Kidney epithelial cell (primary cell): ENCODE data around the gene NSG2. TPM values are rescaled to one million over a fixed set of nuclear protein-coding genes. Genes with fewer than 3 reads are reported as not detected.

ENCODE experiments used
- DNase-seq: peaks from one replicate; pipeline ENCODE4 v3.0.0-alpha.2; 2010; ENCODE audit warnings: low read depth
- H3K27me3 ChIP-seq: 2 replicates; pipeline ENCODE4 v1.6.0; 2011; ENCODE audit warnings: low read length; ENCODE audit not compliant: control insufficient read depth, insufficient read depth
- H3K36me3 ChIP-seq: 2 replicates; pipeline ENCODE4 v1.5.1; 2011; ENCODE audit warnings: low read length; ENCODE audit not compliant: control insufficient read depth, insufficient read depth
- H3K4me3 ChIP-seq: 2 replicates; pipeline ENCODE4 v1.5.1; 2011; ENCODE audit warnings: low read depth, mild to moderate bottlenecking, control low read depth, low read length
- CTCF ChIP-seq: IDR thresholded peaks from 2 replicates; pipeline ENCODE4 v1.5.1; 2011; ENCODE audit warnings: mild to moderate bottlenecking, moderate library complexity, low read length, control low read depth, inconsistent platforms; ENCODE audit not compliant: insufficient read depth, poor library complexity, severe bottlenecking
- total RNA-seq: library from RNA; depleted of rRNA; stranded (reverse); fragments of >200 nt; gene quantifications from 2 replicates; pipeline ENCODE4 v1.2.3, GENCODE V29; 2015

NSG2 gene
- total RNA-seq = not detected in 2 replicates

GRCh38 chr5:174045470-174046025 is at the start of gene NSG2:
NSG2 (plus strand) TSS chr5:174045706; CDS start chr5:174046756, 1,050 bp downstream.
- H3K36me3 ChIP-seq = no peaks in the 10 kb centered on the region
- peak; percentile 78 for TF ChIP-seq CTCF
- no peak within 1 kb of the TSS for H3K4me3 ChIP-seq
- no peaks in the 10 kb centered on the region for H3K27me3 ChIP-seq
- DNase-seq = peak; percentile 55

- no peak for DNase-seq
- Histone ChIP-seq H3K36me3 (no peaks in the 10 kb centered on the region), H3K4me3 (no peak overlapping the region), H3K27me3 (no peaks in the 10 kb centered on the region)
- TF ChIP-seq CTCF = no peak
Observed at GRCh38 chr5:173997331-173997730, 48.2 kb upstream of the NSG2 start.

GRCh38 chr5:173998531-173998930 is 47.0 kb upstream of the NSG2 start:
- DNase-seq = no peak
- TF ChIP-seq CTCF = no peak
- H3K36me3 ChIP-seq = no peaks in the 10 kb centered on the region
- no peak overlapping the region for H3K4me3 ChIP-seq
- no peaks in the 10 kb centered on the region for H3K27me3 ChIP-seq

GRCh38 chr5:174000076-174000475 is 45.4 kb upstream of the NSG2 start:
- H3K36me3 ChIP-seq = no peaks in the 10 kb centered on the region
- DNase-seq = no peak
- no peak overlapping the region for H3K4me3 ChIP-seq
- H3K27me3 ChIP-seq = no peaks in the 10 kb centered on the region
- no peak for TF ChIP-seq CTCF

GRCh38 chr5:174003795-174004194 is 41.7 kb upstream of the NSG2 start:
- Histone ChIP-seq H3K27me3 (no peaks in the 10 kb centered on the region), H3K4me3 (no peak overlapping the region), H3K36me3 (no peaks in the 10 kb centered on the region)
- TF ChIP-seq CTCF = no peak
- DNase-seq = no peak

GRCh38 chr5:174008922-174009321 is 36.6 kb upstream of the NSG2 start:
- TF ChIP-seq CTCF = no peak
- Histone ChIP-seq H3K27me3 (no peaks in the 10 kb centered on the region), H3K4me3 (no peak overlapping the region), H3K36me3 (no peaks in the 10 kb centered on the region)
- DNase-seq = no peak
